ENCODE results near the gene GRM1.

DNA sequence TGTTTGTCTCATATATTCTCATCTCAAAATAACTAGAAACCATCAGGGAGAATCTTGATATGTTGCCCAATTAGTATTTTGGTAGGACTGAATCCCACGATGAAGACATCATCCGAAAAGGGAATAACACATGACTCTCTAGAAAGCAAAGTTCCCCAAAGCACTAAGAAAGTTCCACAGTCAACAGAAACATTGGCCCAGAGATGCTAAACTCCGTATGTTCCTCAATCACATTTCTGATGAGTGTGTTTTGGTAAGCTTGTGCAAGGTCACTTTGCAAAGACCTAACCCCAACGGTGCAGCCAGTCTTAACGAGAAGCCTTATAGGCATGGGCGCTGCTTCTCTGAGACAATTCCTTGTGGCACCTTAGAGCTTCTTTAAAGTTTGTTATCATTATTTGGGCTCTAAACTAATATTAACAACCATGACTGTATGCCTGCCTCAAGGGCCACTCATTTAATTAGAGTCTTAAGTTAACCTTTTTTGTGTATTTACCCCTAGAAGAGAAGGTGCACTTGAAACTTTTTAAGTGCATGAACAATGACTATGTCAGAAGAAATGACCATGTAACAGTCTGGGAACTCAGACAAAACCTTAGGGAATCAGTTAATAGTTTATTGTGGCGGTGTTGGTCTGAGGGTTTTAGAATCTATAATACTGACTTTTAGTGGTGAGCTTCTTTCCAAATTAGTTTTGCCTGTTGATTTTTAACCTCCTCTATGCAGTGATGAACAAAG, 312.8 kb downstream of the GRM1 start:
- TF ChIP-seq CTCF (IDR thresholded peaks at IDR 0.05; ENCODE audit: insufficient read depth, low read depth, low read length): no peak
- TF ChIP-seq EZH2 (IDR thresholded peaks at IDR 0.05; ENCODE audit: insufficient read depth, low read length): no peak

Measured in astrocyte (in vitro differentiated cells and primary cell).